HCT116 (cell line): ENCODE measurements around the gene ZNF341. TPM values are rescaled to one million over a fixed set of nuclear protein-coding genes. Genes with fewer than 3 reads are reported as not detected.

ENCODE experiments used
- ATAC-seq: fragments of 200-7000 bp; cut with Tn5 transposase; 2 replicates; pipeline ENCODE4 v1.9.1; 2020; ENCODE audit warnings: mild to moderate bottlenecking, moderate library complexity
- BruUV-seq: library from RNA; stranded (reverse); fragments of 400-500 nt; replicated peaks from 2 replicates; lab custom pipeline; 2021; lab: Mats Ljungman, UMichigan
- CTCF ChIA-PET: fragments of 300-600 bp; sonication (Branson Sonifier 250); formaldehyde crosslinking; loops from one replicate; lab custom pipeline; 2021; ENCODE audit warnings: antibody characterized with exemption; lab: Charles Lee
- POLR2A ChIA-PET: fragments of 300-600, 350-600 bp; sonication (Branson Sonifier 250); formaldehyde crosslinking; loops from one replicate; lab custom pipeline; 2021; ENCODE audit warnings: antibody characterized with exemption; lab: Charles Lee
- RAD21 ChIA-PET, 2 experiments: fragments of 300-600 bp; sonication (Branson Sonifier 250); formaldehyde crosslinking; loops; one replicate each; lab custom pipeline; 2023; ENCODE audit warnings: low total read pairs in 2 of 2; ENCODE audit not compliant: uncharacterized antibody in 2 of 2, unreplicated experiment in 2 of 2, low non-redundant PET in 1 of 2; lab: Charles Lee
- DNase-seq: peaks from one replicate; pipeline ENCODE4 v3.0.0-alpha.2; 2010; ENCODE audit warnings: low read depth, low spot score
- H2AFZ ChIP-seq: fragments of 200-600 bp; shearing (Covaris generic), sonication (generic); 2 replicates; pipeline ENCODE4 v1.6.1; 2017; ENCODE audit warnings: low read depth, mixed run types, mixed read lengths, antibody characterized with exemption, low read length; ENCODE audit not compliant: poor library complexity, severe bottlenecking
- H3K27ac ChIP-seq: 2 replicates; pipeline ENCODE4 v1.5.1; 2012; ENCODE audit warnings: low read depth, low read length
- H3K27me3 ChIP-seq: fragments of 200-600 bp; sonication (generic); 2 replicates; pipeline ENCODE4 v1.6.1; 2016; ENCODE audit warnings: mixed run types, low read length, mixed read lengths; ENCODE audit not compliant: insufficient read depth
- H3K36me3 ChIP-seq, 2 experiments: fragments of 200-500 bp in 1 of 2; fragments of 200-600 bp in 1 of 2; sonication (Bioruptor generic) in 1 of 2; sonication (generic) in 1 of 2; 2 replicates each; pipeline versions ENCODE4 v1.5.1 to v1.6.1; 2014 to 2016; ENCODE audit warnings: low read length in 2 of 2, inconsistent platforms in 1 of 2, mixed read lengths in 1 of 2, mixed run types in 1 of 2; ENCODE audit not compliant: insufficient read depth in 2 of 2, control insufficient read depth in 1 of 2
- H3K4me1 ChIP-seq, 2 experiments: fragments of 200-600 bp in 1 of 2; sonication (generic) in 1 of 2; 2 replicates each; pipeline versions ENCODE4 v1.5.1 to v1.6.1; 2012 to 2017; ENCODE audit warnings: low read length in 2 of 2, inconsistent platforms in 1 of 2, mild to moderate bottlenecking in 1 of 2, mixed read lengths in 1 of 2, mixed run types in 1 of 2, moderate library complexity in 1 of 2; ENCODE audit not compliant: insufficient read depth in 2 of 2, control insufficient read depth in 1 of 2
- H3K4me2 ChIP-seq: fragments of 200-600 bp; sonication (generic); 2 replicates; pipeline ENCODE4 v1.6.1; 2017; ENCODE audit warnings: mixed run types, low read length, mixed read lengths
- H3K4me3 ChIP-seq, 2 experiments: fragments of 200-600 bp in 1 of 2; sonication (generic) in 1 of 2; replicated peaks in 1 of 2; 2 replicates each; pipeline ENCODE4 v1.5.1; 2011 to 2016; ENCODE audit warnings: low read length in 2 of 2, control low read depth in 1 of 2, low read depth in 1 of 2, mild to moderate bottlenecking in 1 of 2, mixed read lengths in 1 of 2, mixed run types in 1 of 2
- H3K79me2 ChIP-seq: fragments of 200-600 bp; sonication (generic); 2 replicates; pipeline ENCODE4 v1.6.1; 2017; ENCODE audit warnings: mild to moderate bottlenecking, mixed run types, low read length, moderate library complexity, mixed read lengths; ENCODE audit not compliant: insufficient read depth
- H3K9ac ChIP-seq: fragments of 200-600 bp; sonication (generic); 2 replicates; pipeline ENCODE4 v1.6.1; 2016; ENCODE audit warnings: low read length, mixed read lengths
- H3K9me2 ChIP-seq: fragments of 200-600 bp; sonication (generic), shearing (Covaris generic); 2 replicates; pipeline ENCODE4 v1.6.1; 2017; ENCODE audit warnings: mixed run types, mild to moderate bottlenecking, moderate library complexity; ENCODE audit not compliant: insufficient read depth
- H3K9me3 ChIP-seq, 2 experiments: fragments of 200-500 bp in 1 of 2; fragments of 200-600 bp in 1 of 2; sonication (Bioruptor generic) in 1 of 2; sonication (generic) in 1 of 2; 2 replicates each; pipeline ENCODE4 v1.6.1; 2014 to 2017; ENCODE audit warnings: low read length in 2 of 2, mixed read lengths in 2 of 2, inconsistent platforms in 1 of 2, low read depth in 1 of 2, mild to moderate bottlenecking in 1 of 2, mixed run types in 1 of 2, moderate library complexity in 1 of 2; ENCODE audit not compliant: control insufficient read depth in 1 of 2, insufficient read depth in 1 of 2
- H4K20me1 ChIP-seq: fragments of 200-600 bp; sonication (generic), shearing (Covaris generic); 2 replicates; pipeline ENCODE4 v1.6.1; 2017; ENCODE audit warnings: mixed run types, mild to moderate bottlenecking, moderate library complexity; ENCODE audit not compliant: insufficient read depth
- ATF3 ChIP-seq: IDR thresholded peaks from 2 replicates; pipeline ENCODE4 v1.6.1; 2012
- CBX3 ChIP-seq: IDR thresholded peaks from 2 replicates; pipeline ENCODE4 v1.6.1; 2012; ENCODE audit warnings: low read depth
- CTCF ChIP-seq, 3 experiments: fragments of 200-600 bp in 1 of 3; sonication (generic) in 1 of 3; IDR thresholded peaks in 2 of 3; conservative IDR thresholded peaks in 1 of 3; 2 replicates each; pipeline ENCODE4 v1.5.1; 2012 to 2017; ENCODE audit warnings: low read depth in 2 of 3, low read length in 2 of 3, antibody characterized with exemption in 1 of 3, borderline replicate concordance in 1 of 3, control low read depth in 1 of 3, mild to moderate bottlenecking in 1 of 3, mixed read lengths in 1 of 3, mixed run types in 1 of 3, moderate library complexity in 1 of 3; ENCODE audit not compliant: insufficient read depth in 1 of 3
- MAX ChIP-seq: IDR thresholded peaks from 2 replicates; pipeline ENCODE4 v1.6.1; 2012
- POLR2AphosphoS5 ChIP-seq: IDR thresholded peaks from 2 replicates; pipeline ENCODE4 v1.6.1; 2011; ENCODE audit warnings: mild to moderate bottlenecking, low read depth, low read length, moderate library complexity
- RAD21 ChIP-seq: IDR thresholded peaks from 2 replicates; pipeline ENCODE4 v1.6.1; 2012; ENCODE audit warnings: low read depth, mild to moderate bottlenecking
- TCF7L2 ChIP-seq: IDR thresholded peaks from 2 replicates; pipeline ENCODE4 v1.7.0; 2011; ENCODE audit warnings: borderline replicate concordance, inconsistent platforms; ENCODE audit not compliant: insufficient read depth, insufficient read length; ENCODE audit errors: extremely low read depth
- intact Hi-C: fragments of 100-400 bp; cut with micrococcal nuclease; formaldehyde crosslinking; loops from 2 replicates; pipeline ENCODE4 v1.10.0; 2022
- total RNA-seq: library from RNA; stranded (reverse); gene quantifications from one replicate; pipeline ENCODE4 v1.2.1, GENCODE V29; 2021; ENCODE audit not compliant: unreplicated experiment

ZNF341 gene
- total RNA-seq, 1 experiment from 2014 or later = 4.9 TPM

DNA sequence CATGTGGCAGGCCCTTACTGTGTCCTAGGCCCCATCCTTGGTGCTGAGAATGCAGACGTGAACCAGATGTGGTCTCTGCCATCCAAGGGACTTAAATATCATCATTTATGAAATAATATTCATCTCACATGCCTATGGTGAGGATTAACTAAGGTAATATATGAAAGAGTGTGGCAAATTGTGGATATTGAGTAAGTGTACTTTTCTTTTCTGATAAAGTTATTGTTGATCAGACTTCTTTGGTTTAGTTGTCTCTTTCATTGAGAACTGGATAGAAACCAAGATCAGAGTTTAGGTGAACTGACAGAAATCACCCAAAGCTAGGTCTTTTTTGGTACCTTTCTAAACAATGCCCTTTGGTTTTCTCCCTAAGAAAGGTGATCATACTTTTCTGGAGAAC, 84.4 kb downstream of the ZNF341 start:
- H2AFZ ChIP-seq = no peak overlapping the region
- ChIA-PET RAD21 (no interaction called here), POLR2A (no interaction called here), CTCF (no interaction called here)
- no peak overlapping the region for H3K4me2 ChIP-seq
- DNase-seq = no peak
- TF ChIP-seq MAX = no peak
- no peak for TF ChIP-seq POLR2AphosphoS5
- no peak for TF ChIP-seq CTCF (IDR thresholded peaks at IDR 0.05 in 2 of 3, conservative IDR thresholded peaks at IDR 0.05 in 1 of 3; ENCODE audit: borderline replicate concordance in 1 of 3, insufficient read depth in 1 of 3, low read depth in 2 of 3, low read length in 2 of 3)
- no peak for TF ChIP-seq RAD21
- TF ChIP-seq ATF3 = no peak
- TF ChIP-seq CBX3 = no peak
- TF ChIP-seq TCF7L2 = no peak
- no TSS peak for BruUV-seq
- intact Hi-C loops = no loop called here
- H3K9ac ChIP-seq = no peak overlapping the region
- no peaks in the 10 kb centered on the region for H3K9me2 ChIP-seq
- H4K20me1 ChIP-seq = peaks cover 12% of the 10 kb centered on the region; the same call in 1 of the 2 replicates
- H3K79me2 ChIP-seq = peaks cover 91% of the 10 kb centered on the region
- H3K9me3 ChIP-seq = no peaks in the 10 kb centered on the region
- H3K4me1 ChIP-seq = peaks cover 15 to 44% of the 10 kb centered on the region in 2 experiments
- peaks cover 0 to 4% of the 10 kb centered on the region in 2 experiments; a peak in 2 of 4 replicates for H3K36me3 ChIP-seq
- ATAC-seq = no peak
- H3K27ac ChIP-seq = no peak overlapping the region
- no peak overlapping the region for H3K4me3 ChIP-seq
- H3K27me3 ChIP-seq = no peaks in the 10 kb centered on the region
